IPS-NIHi7 (cell line): Measurements from ENCODE around the gene CDCA3.

Source experiments
- DNase-seq: peaks from one replicate; pipeline ENCODE4 v3.0.0; 2012; ENCODE audit warnings: mixed read lengths; ENCODE audit errors: extremely low spot score

Gene CDCA3

GRCh38 chr12:6852651-6853354, 1.7 kb upstream of the CDCA3 start:
- DNase-seq = peak; percentile 53

GRCh38 chr12:6851921-6852650, 1.0 kb upstream of the CDCA3 start, which contains the start of gene USP5:
TSS of gene USP5 (plus strand) at chr12:6852150. CDS start at chr12:6852180, 30 bp downstream.
- peak; percentile 95 for DNase-seq

- peak; percentile 41 for DNase-seq
Observed at GRCh38 chr12:6850796-6851152, 312 bp downstream of the CDCA3 start.

- no peak for DNase-seq
Observed at GRCh38 chr12:6849976-6850560, 1.0 kb downstream of the CDCA3 start.

GRCh38 chr12:6849427-6849826, 1.7 kb downstream of the CDCA3 start:
- DNase-seq = no peak

GRCh38 chr12:6847676-6848075, 3.4 kb downstream of the CDCA3 start:
- no peak for DNase-seq

GRCh38 chr12:6846316-6846869, 4.7 kb downstream of the CDCA3 start:
- no peak for DNase-seq

- no peak for DNase-seq
Observed at GRCh38 chr12:6845395-6845794, 5.7 kb downstream of the CDCA3 start.

GRCh38 chr12:6843118-6843902, 7.8 kb downstream of the CDCA3 start:
- peak; percentile 58 for DNase-seq

GRCh38 chr12:6842075-6842474, 9.0 kb downstream of the CDCA3 start:
- DNase-seq = no peak

- no peak for DNase-seq
Observed at GRCh38 chr12:6840761-6841515, 10.1 kb downstream of the CDCA3 start, which contains the start of gene GNB3. TSS of gene GNB3 (plus strand) at chr12:6840925. CDS start at chr12:6841288, 363 bp downstream.

- no peak for DNase-seq
Observed at GRCh38 chr12:6840330-6840729, 10.8 kb downstream of the CDCA3 start.

GRCh38 chr12:6839482-6840201, 11.4 kb downstream of the CDCA3 start:
- peak; percentile 70 for DNase-seq

GRCh38 chr12:6838854-6839253, 12.2 kb downstream of the CDCA3 start:
- no peak for DNase-seq

GRCh38 chr12:6837370-6838060, 13.6 kb downstream of the CDCA3 start:
- DNase-seq = no peak

GRCh38 chr12:6836851-6837250, 14.2 kb downstream of the CDCA3 start:
- DNase-seq = no peak

GRCh38 chr12:6834873-6835272, 16.2 kb downstream of the CDCA3 start:
- DNase-seq = no peak

- no peak for DNase-seq
Observed at GRCh38 chr12:6834254-6834653, 16.8 kb downstream of the CDCA3 start.

- DNase-seq = no peak
Observed at GRCh38 chr12:6833189-6833890, 17.7 kb downstream of the CDCA3 start.
